Measurements from ENCODE around the gene THAP8.

The THAP8 gene

GRCh38 chr19:36054119-36054732, at the start of gene THAP8 (continued):
- TF ChIP-seq ZBTB6 (tag by site-specific recombination; IDR thresholded peaks at IDR 0.05) (peak; percentile 22; the same call in 1 of the 2 replicates), WT1 (tag by site-specific recombination; IDR thresholded peaks at IDR 0.05) (peak; percentile 68), ZNF223 (tag by site-specific recombination; IDR thresholded peaks at IDR 0.05) (no peak), ZNF433 (tag by site-specific recombination; IDR thresholded peaks at IDR 0.05; ENCODE audit: low read depth) (no peak), ZNF785 (tag by site-specific recombination; IDR thresholded peaks at IDR 0.05) (peak; percentile 79; the same call in 1 of the 2 replicates), SCRT1 (tag by site-specific recombination; IDR thresholded peaks at IDR 0.05; ENCODE audit: borderline replicate concordance) (peak; percentile 94), HOXA7 (CRISPR knock-in tag; IDR thresholded peaks at IDR 0.05; ENCODE audit: borderline replicate concordance) (no peak), ZNF112 (tag by site-specific recombination; IDR thresholded peaks at IDR 0.05) (no peak), ZNF10 (tag by site-specific recombination; IDR thresholded peaks at IDR 0.05) (peak; percentile 68; the same call in 1 of the 2 replicates), ZBTB11 (tag by site-specific recombination; conservative IDR thresholded peaks at IDR 0.05; ENCODE audit: low read depth) (peak; percentile 44; the same call in 1 of the 2 replicates), ZNF521 (tag by site-specific recombination; IDR thresholded peaks at IDR 0.05) (no peak), ZNF37A (tag by site-specific recombination; IDR thresholded peaks at IDR 0.05) (no peak), ZNF48 (tag by site-specific recombination; IDR thresholded peaks at IDR 0.05) (no peak), REPIN1 (tag by site-specific recombination; IDR thresholded peaks at IDR 0.05; ENCODE audit: low read depth) (peak; percentile 86; the same call in 1 of the 2 replicates), KLF10 (tag by site-specific recombination; IDR thresholded peaks at IDR 0.05) (peak; percentile 89), HIC1 (tag by site-specific recombination; IDR thresholded peaks at IDR 0.05) (peak; percentile 100), ZNF692 (tag by site-specific recombination; IDR thresholded peaks at IDR 0.05) (peak; percentile 73; the same call in 1 of the 2 replicates), ZFP41 (tag by site-specific recombination; IDR thresholded peaks at IDR 0.05; ENCODE audit: borderline replicate concordance) (no peak), ZNF449 (tag by site-specific recombination; IDR thresholded peaks at IDR 0.05) (peak; percentile 36; the same call in 1 of the 2 replicates), ZNF830 (tag by site-specific recombination; IDR thresholded peaks at IDR 0.05; ENCODE audit: low read depth) (no peak), ZBTB7A (tag by site-specific recombination; IDR thresholded peaks at IDR 0.05; ENCODE audit: low read depth) (peak; percentile 92), MYNN (tag by site-specific recombination; IDR thresholded peaks at IDR 0.05; ENCODE audit: borderline replicate concordance) (peak; percentile 1; the same call in 1 of the 2 replicates), ZNF423 (tag by site-specific recombination; IDR thresholded peaks at IDR 0.05) (peak; percentile 78; the same call in 1 of the 2 replicates), ZNF600 (tag by site-specific recombination; IDR thresholded peaks at IDR 0.05) (peak; percentile 99), OVOL3 (tag by site-specific recombination; IDR thresholded peaks at IDR 0.05) (peak; percentile 79), ZNF629 (tag by site-specific recombination; IDR thresholded peaks at IDR 0.05) (peak; percentile 96), ZNF132 (tag by site-specific recombination; IDR thresholded peaks at IDR 0.05; ENCODE audit: borderline replicate concordance) (no peak), PATZ1 (tag by site-specific recombination; IDR thresholded peaks at IDR 0.05) (peak; percentile 99)

Data from HEK293 (cell line).